Duodenal mucosa (tissue), 2 donors: Measurements from ENCODE around the gene ZFAND6.
"Not testable (repeated sequence)": the region's sequence is repeated elsewhere in the genome, so short reads cannot be mapped to it uniquely, and the experiment has no call there.

Experiments used
- H3K27ac ChIP-seq: one replicate; pipeline ENCODE4 v1.7.0; 2013; ENCODE audit warnings: low read depth, low read length
- H3K27me3 ChIP-seq, 2 donors: one replicate each; pipeline ENCODE4 v1.7.0; 2013; ENCODE audit warnings: low read length in 2 of 2, control low read depth in 1 of 2; ENCODE audit not compliant: insufficient read depth in 2 of 2, control insufficient read depth in 1 of 2
- H3K36me3 ChIP-seq, 2 donors: one replicate each; pipeline ENCODE4 v1.7.0; 2013; ENCODE audit warnings: low read length in 2 of 2, control low read depth in 1 of 2; ENCODE audit not compliant: insufficient read depth in 2 of 2, control insufficient read depth in 1 of 2
- H3K4me1 ChIP-seq, 2 donors: one replicate each; pipeline ENCODE4 v1.7.0; 2013; ENCODE audit warnings: low read length in 2 of 2, control low read depth in 1 of 2; ENCODE audit not compliant: insufficient read depth in 2 of 2, control insufficient read depth in 1 of 2
- H3K4me3 ChIP-seq, 2 donors: one replicate each; pipeline ENCODE4 v1.7.0; 2013; ENCODE audit warnings: low read length in 2 of 2, low read depth in 1 of 2
- H3K9ac ChIP-seq, 2 donors: one replicate each; pipeline ENCODE4 v1.7.0; 2013; ENCODE audit warnings: low read length in 2 of 2, low read depth in 1 of 2
- H3K9me3 ChIP-seq, 2 donors: one replicate each; pipeline ENCODE4 v1.7.0; 2013; ENCODE audit warnings: low read length in 2 of 2, control low read depth in 1 of 2; ENCODE audit not compliant: control insufficient read depth in 1 of 2

The ZFAND6 gene

DNA sequence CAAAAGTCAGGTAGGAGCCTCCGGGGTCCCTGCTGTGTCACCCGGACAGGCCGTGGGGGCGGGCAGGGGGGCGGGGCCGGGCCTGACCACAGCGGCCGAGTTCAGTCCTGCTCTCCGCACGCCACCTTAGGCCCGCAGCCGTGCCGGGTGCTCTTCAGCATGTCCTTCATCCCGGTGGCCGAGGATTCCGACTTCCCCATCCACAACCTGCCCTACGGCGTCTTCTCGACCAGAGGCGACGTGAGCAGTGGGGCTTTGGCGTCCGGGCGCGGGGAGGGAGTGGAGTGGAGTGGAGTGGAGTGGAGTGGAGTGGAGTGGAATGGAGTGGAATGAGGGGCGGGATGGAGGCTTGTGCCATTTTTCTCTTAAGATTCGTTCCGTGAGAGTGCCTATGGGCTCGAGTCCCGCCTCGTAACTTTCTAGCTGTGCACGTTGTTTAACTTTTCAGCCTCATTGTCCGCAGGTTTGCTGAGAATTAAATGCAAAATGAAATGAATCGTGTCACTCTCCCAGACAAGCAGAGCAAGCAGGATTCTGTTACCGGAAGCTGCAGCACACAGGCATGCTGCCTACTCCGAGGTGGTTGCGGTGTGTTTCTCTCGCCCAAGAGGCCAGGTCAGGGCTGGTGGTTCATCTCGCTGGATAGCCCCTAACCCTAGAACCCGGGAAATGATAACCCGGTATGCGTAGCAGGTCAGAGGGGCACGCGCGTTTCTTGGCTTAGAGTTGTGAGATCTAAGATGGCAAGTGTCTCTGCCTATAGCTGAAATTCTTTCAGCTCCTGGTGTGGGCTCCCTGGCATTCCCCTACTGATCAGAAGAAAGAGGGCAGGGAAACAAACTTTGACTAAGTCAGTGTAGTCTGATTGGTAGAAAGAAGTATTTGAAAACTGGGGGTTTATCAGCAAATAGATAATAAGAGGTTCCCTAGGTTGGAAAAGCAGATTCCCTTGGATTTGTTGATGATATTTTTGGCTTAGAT is 93.7 kb downstream of the ZFAND6 start, which contains the start of gene FAH:
FAH (plus strand) TSS at position 104 of the 981 bp plus-strand sequence; CDS start at position 160, 56 bp downstream.
- Histone ChIP-seq H3K27ac (peak within 1 kb of the TSS; percentile 23), H3K4me3 (peak within 1 kb of the TSS; percentile 81 to 92), H3K9me3 (no peaks in the 10 kb centered on the region), H3K27me3 (no peaks in the 10 kb centered on the region), H3K36me3 (no peaks in the 10 kb centered on the region), H3K9ac (peak within 1 kb of the TSS; percentile 55 to 76), H3K4me1 (peaks cover 19 to 28% of the 10 kb centered on the region in 2 donors)

DNA sequence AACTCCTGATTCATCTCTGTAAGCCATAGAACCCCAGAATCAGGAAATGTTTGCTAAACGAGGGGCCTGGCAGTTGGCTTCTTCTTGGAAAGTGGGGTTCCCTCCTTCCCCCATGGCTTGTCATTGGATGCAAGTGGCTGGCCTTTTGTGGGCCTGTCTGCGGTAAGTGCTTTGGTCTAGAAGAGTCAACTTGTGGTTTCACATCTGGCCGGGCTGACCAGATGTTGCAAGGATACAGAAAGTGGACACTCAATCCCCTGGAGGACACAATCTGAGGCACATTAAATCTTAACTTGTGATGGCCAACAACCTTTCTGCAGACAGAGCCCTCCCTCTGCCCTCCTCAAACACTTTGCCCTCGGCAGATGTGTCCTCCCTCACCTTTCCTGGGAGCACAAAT is 94.4 kb downstream of the ZFAND6 start:
- H3K4me3 ChIP-seq, result peak overlapping the region; percentile 2 to 92
- H3K27me3 ChIP-seq, result no peaks in the 10 kb centered on the region
- H3K4me1 ChIP-seq, result peaks cover 19 to 28% of the 10 kb centered on the region in 2 donors
- peaks cover 0 to 5% of the 10 kb centered on the region in 2 donors for H3K36me3 ChIP-seq
- no peaks in the 10 kb centered on the region for H3K9me3 ChIP-seq
- H3K9ac ChIP-seq, result peak overlapping the region in 1 of 2 donors; percentile 55
- H3K27ac ChIP-seq, result no peak overlapping the region

DNA sequence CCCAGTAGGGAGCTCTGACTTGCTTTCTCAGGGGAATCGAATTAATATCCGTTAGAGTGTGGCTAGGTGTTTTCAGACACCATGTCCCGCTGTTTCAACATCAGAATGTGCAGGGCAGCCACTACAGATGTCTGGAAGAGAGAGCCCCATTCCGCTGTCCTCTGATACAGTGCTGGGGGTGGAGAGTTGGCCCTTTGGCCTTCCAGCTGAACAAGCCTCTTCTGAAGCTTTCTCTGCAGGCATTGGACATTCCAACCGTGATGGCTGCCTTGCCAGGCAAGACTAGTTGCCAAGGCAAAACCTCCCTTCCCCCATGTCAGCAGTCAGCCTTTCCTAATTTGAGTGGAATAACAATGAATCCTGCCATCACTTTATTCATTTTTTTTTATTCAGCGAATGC is 94.9 kb downstream of the ZFAND6 start:
- Histone ChIP-seq H3K4me1 (peaks cover 19 to 28% of the 10 kb centered on the region in 2 donors), H3K4me3 (peak overlapping the region in 1 of 2 donors; percentile 6), H3K9ac (no peak overlapping the region), H3K27ac (no peak overlapping the region), H3K36me3 (peaks cover 0 to 5% of the 10 kb centered on the region in 2 donors), H3K27me3 (no peaks in the 10 kb centered on the region), H3K9me3 (no peaks in the 10 kb centered on the region)

DNA sequence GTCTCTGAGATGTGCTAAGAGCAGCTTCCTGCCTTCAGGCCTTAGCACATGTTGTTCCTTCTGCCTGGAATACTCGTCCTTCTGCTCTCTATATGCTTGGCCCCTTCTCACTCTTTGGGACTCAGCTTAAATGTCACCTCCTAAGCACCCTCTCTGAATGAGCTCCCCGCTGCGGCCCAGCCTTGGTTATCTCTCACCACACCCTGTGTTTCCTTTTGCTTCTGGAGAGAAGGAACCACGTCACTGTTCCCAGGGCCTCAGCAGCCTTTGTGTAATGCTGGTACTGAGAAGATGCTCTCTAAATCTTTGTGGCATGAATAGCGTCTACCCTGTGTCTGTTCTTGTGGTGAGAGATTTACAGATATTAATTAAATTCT is 95.5 kb downstream of the ZFAND6 start:
- Histone ChIP-seq H3K9ac (no peak overlapping the region), H3K27ac (no peak overlapping the region), H3K4me1 (peaks cover 19 to 30% of the 10 kb centered on the region in 2 donors)

DNA sequence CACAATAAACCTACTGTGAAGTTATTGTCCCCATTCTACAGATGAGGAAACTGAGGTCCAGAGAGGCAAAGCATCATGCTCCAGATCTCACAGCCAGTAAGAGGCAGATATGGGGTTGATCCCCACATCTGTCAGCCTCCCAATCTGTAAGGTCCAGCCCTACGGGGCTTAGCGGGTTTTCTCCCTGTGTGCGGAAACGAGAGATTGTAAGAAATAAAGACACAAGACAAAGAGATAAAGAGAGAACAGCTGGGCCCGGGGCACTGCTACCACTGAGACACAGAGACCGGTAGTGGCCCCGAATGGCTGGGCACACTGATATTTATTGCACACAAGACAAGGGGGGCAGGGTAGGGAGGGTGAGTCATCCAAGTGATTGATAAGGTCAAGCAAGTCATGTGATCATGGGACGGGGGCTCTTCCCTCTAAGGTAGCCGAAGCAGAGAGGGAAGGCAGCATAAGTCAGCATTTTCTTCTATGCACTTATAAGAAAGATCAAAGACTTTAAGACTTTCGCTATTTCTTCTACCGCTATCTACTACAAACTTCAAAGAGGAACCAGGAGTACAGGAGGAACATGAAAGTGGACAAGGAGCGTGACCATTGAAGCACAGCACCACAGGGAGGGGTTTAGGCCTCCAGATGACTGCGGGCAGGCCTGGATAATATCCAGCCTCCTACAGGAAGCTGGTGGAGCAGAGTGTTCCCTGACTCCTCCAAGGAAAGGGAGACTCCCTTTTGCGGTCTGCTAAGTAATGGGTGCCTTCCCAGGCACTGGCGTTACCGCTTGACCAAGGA is 96.1 kb downstream of the ZFAND6 start:
- not testable (repeated sequence) for H3K27me3 ChIP-seq, H3K36me3 ChIP-seq, H3K9ac ChIP-seq, H3K27ac ChIP-seq, H3K9me3 ChIP-seq
- Histone ChIP-seq H3K4me1 (peaks cover 24 to 36% of the 10 kb centered on the region in 2 donors), H3K4me3 (peak overlapping the region in 1 of 2 donors; percentile 16)

More for the DNA sequence above, 95.5 kb downstream of the ZFAND6 start:
- Histone ChIP-seq H3K4me3 (no peak overlapping the region), H3K36me3 (peaks cover 0 to 5% of the 10 kb centered on the region in 2 donors), H3K27me3 (no peaks in the 10 kb centered on the region), H3K9me3 (no peaks in the 10 kb centered on the region)

DNA sequence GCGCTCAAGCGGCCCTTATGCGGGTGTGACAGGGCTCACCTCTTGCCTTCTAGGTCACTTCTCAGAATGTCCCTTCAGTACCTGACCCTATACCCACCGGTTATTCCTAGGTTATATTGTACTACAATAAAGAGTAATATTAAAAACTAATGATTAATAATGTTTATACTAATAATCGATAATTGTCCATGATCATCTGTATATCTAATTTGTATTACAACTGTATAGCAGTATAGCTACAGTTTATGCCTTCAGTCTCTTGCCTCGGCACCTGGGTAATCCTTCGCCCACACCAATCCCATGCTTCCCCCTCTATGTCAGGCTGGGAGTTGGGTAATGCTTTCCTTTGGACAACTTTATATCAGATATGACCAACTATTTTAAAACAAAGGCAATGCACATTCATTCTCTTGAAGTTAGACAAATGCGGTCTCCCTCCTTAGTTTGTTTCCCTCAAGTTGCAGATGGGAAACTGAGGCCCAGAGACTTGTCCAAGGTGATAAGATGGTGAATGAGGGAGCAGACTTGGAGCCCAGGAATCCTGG is 96.8 kb downstream of the ZFAND6 start:
- Histone ChIP-seq H3K36me3 (peaks cover 0 to 5% of the 10 kb centered on the region in 2 donors), H3K9me3 (no peaks in the 10 kb centered on the region), H3K4me1 (peaks cover 31 to 43% of the 10 kb centered on the region in 2 donors), H3K27ac (no peak overlapping the region), H3K27me3 (no peaks in the 10 kb centered on the region), H3K4me3 (no peak overlapping the region), H3K9ac (no peak overlapping the region)

DNA sequence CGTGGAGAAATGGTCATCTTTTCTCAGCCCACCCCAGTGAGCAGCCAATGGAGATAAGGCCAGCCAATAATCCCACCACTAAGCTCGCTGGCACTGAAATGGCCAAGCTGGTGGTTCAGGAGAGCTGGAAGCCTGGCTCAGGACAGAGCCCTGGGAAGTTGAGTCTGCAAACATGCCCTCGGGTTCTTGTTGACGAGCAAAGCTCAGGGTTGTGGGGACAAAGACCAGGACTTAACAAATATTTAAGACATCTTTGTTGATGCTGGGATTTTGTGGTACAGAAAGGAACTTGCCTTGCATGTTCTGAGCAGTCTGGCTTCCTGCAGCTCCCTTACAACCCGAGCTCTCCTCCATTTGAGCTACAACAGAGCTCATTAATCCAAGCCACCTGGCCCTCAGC is 97.7 kb downstream of the ZFAND6 start:
- no peaks in the 10 kb centered on the region for H3K9me3 ChIP-seq
- H3K27ac ChIP-seq, result no peak overlapping the region
- no peak overlapping the region for H3K4me3 ChIP-seq
- peaks cover 40 to 53% of the 10 kb centered on the region in 2 donors for H3K4me1 ChIP-seq
- peaks cover 0 to 6% of the 10 kb centered on the region in 2 donors for H3K36me3 ChIP-seq
- no peak overlapping the region for H3K9ac ChIP-seq
- no peaks in the 10 kb centered on the region for H3K27me3 ChIP-seq

DNA sequence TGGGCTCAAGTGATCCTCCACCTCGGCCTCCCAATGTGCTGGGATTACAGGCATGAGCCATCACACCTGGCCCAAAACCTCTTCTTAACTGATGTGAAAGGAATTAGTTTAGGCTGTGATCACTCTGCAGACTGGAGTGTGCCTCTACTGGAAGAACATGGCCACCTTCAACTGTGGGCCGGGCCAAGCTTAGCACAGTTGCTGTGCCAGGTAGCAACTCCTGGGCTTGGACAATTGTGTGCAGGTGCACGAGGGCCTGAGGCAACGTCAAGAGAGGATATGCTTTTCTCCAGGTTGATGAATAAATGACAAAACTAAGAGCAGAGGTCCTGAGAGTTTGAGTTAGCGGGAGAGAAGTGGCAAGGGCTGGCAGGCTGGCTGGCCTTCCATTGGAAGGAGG is 99.8 kb downstream of the ZFAND6 start:
- H3K27me3 ChIP-seq, result no peaks in the 10 kb centered on the region
- no peak overlapping the region for H3K27ac ChIP-seq
- H3K4me1 ChIP-seq, result peaks cover 39 to 53% of the 10 kb centered on the region in 2 donors
- H3K36me3 ChIP-seq, result peaks cover 8 to 23% of the 10 kb centered on the region in 2 donors
- H3K9ac ChIP-seq, result no peak overlapping the region
- H3K9me3 ChIP-seq, result no peaks in the 10 kb centered on the region
- no peak overlapping the region for H3K4me3 ChIP-seq

DNA sequence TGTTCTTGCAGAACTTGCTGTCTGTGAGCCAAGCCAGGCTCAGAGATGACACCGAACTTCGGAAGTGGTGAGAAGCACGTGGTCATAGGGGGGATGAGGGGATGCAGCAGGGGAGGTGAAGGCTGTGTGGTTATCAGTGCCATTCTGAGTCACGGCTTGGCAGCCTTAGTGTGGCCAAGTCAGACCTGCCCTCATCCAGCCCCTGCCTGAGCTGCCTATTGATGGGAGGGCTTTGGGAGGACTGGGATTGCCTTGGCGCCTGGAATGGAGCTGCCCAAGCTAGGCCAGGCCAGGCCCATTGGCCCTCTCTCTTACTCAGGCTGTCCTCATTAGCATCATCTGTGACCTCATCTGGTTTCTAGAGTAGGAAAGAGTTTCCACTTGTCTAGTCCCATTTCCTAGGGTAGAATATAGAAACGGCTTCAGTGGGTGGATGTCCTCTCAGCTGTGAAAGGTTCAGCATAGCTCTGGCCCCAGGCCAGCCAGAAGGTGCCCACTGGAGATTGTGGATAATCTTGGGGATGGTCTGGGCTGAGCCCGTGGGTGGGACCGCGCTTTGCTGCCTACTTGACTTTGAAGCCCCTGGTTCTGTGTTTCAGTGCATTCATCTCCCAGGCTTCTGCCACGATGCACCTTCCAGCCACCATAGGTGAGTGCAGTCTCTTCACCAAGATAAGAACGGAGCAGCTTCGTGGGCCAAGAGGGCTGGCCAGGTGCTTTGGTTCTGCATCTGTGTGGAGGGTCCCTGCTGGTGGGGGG is 100.5 kb downstream of the ZFAND6 start:
- Histone ChIP-seq H3K27me3 (no peaks in the 10 kb centered on the region), H3K4me3 (no peak overlapping the region), H3K9me3 (no peaks in the 10 kb centered on the region), H3K36me3 (peaks cover 8 to 24% of the 10 kb centered on the region in 2 donors), H3K27ac (no peak overlapping the region), H3K4me1 (peaks cover 34 to 46% of the 10 kb centered on the region in 2 donors), H3K9ac (no peak overlapping the region)
